IPS-15b (cell line): Measurements from ENCODE around the gene EML4.

ENCODE experiments used
- H3K27me3 ChIP-seq: one replicate; pipeline ENCODE4 v1.6.1; 2013; ENCODE audit warnings: low read length; ENCODE audit not compliant: control insufficient read depth, insufficient read depth
- H3K36me3 ChIP-seq: one replicate; pipeline ENCODE4 v1.6.1; 2013; ENCODE audit warnings: low read length; ENCODE audit not compliant: control insufficient read depth, insufficient read depth
- H3K4me1 ChIP-seq: one replicate; pipeline ENCODE4 v1.6.1; 2013; ENCODE audit warnings: mild to moderate bottlenecking, low read length; ENCODE audit not compliant: control insufficient read depth, insufficient read depth
- H3K4me3 ChIP-seq: one replicate; pipeline ENCODE4 v1.5.1; 2013; ENCODE audit warnings: low read depth, low read length
- H3K9ac ChIP-seq: one replicate; pipeline ENCODE4 v1.6.1; 2013; ENCODE audit warnings: low read depth, mild to moderate bottlenecking, low read length
- H3K9me3 ChIP-seq: one replicate; pipeline ENCODE4 v1.6.1; 2013; ENCODE audit warnings: mild to moderate bottlenecking, low read length; ENCODE audit not compliant: control insufficient read depth, insufficient read depth

The EML4 gene

DNA sequence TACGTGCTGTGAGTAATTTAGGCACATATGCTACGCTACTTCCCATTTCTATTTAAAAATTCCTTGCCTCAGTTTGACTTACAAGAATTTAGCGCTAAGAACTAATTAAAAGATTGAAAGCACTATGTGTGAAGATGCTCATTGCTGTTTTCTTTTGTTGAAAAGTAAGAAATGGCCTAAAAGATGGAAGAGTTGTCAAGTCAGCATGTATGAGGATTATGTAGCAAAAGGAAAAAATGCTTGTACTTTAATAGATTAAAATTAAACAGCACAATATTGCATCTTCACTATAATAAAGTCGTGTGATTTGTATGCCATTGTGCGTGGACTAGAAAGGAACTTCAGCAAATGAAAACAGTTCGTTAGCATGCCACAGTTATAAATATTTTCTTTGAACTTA lies 114.9 kb downstream of the EML4 start:
- no peaks in the 10 kb centered on the region for H3K4me1 ChIP-seq
- H3K4me3 ChIP-seq, result no peak overlapping the region
- no peak overlapping the region for H3K9ac ChIP-seq
- no peaks in the 10 kb centered on the region for H3K9me3 ChIP-seq
- H3K36me3 ChIP-seq, result no peaks in the 10 kb centered on the region
- no peaks in the 10 kb centered on the region for H3K27me3 ChIP-seq

DNA sequence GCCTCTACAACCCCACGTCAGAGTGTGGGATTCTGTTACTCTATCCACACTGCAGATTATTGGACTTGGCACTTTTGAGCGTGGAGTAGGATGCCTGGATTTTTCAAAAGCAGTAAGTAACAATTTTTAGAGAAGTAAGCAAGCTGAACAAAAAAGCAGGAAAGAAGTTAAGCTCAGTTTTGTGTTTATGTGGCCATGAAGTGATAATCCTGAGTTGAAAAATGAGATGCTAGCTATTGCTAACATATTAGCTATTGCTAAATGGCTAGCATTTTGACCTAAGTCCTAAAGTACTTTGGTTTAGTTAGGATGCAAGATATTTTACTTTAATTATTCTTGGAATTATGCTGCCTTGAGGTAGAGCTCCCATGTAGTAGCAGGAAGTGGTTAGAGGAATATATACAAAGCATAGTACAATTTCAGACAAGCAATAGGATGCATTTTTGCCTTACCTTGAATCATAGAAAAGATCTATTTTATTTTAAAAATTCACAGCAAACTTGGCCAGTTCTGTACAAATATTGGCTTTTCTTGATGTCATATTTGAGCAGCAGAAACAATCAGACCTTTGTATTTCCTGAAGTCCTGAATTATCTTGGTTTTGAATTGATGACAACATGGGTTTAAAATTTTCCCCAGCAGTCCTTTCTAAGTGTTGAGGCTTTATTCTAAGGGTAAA lies 117.3 kb downstream of the EML4 start:
- Histone ChIP-seq H3K27me3 (no peaks in the 10 kb centered on the region), H3K4me1 (no peaks in the 10 kb centered on the region), H3K36me3 (no peaks in the 10 kb centered on the region), H3K4me3 (no peak overlapping the region), H3K9me3 (no peaks in the 10 kb centered on the region), H3K9ac (no peak overlapping the region)

GRCh38 chr2:42288811-42289210 lies 119.7 kb downstream of the EML4 start:
- Histone ChIP-seq H3K27me3 (no peaks in the 10 kb centered on the region), H3K4me1 (no peaks in the 10 kb centered on the region), H3K9ac (no peak overlapping the region), H3K9me3 (no peaks in the 10 kb centered on the region), H3K4me3 (no peak overlapping the region), H3K36me3 (no peaks in the 10 kb centered on the region)

DNA sequence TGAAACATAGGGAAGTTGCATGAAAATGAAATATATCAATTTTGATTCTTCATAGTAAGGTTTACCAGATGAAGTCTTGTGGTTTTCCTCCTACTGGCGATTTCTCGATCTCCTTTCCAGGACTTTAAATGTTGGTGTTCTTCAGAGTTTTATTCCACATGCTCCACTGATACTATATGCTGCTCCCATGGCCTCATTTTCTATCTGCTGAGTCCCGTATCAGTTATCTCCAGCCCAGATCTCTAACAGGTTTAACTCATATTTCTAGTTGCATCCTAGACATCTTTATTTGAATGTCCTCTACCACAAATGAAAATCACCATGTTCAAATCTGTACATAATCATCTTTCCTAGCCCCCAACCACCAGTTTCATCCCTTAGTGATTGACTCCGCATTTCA lies 120.1 kb downstream of the EML4 start:
- Histone ChIP-seq H3K9ac (no peak overlapping the region), H3K9me3 (no peaks in the 10 kb centered on the region), H3K4me3 (no peak overlapping the region), H3K27me3 (no peaks in the 10 kb centered on the region), H3K36me3 (no peaks in the 10 kb centered on the region), H3K4me1 (no peaks in the 10 kb centered on the region)

- Histone ChIP-seq H3K4me3 (no peak overlapping the region), H3K9me3 (no peaks in the 10 kb centered on the region), H3K9ac (no peak overlapping the region), H3K4me1 (no peaks in the 10 kb centered on the region), H3K36me3 (no peaks in the 10 kb centered on the region), H3K27me3 (no peaks in the 10 kb centered on the region)
Observed at GRCh38 chr2:42290005-42290404, 120.9 kb downstream of the EML4 start.

DNA sequence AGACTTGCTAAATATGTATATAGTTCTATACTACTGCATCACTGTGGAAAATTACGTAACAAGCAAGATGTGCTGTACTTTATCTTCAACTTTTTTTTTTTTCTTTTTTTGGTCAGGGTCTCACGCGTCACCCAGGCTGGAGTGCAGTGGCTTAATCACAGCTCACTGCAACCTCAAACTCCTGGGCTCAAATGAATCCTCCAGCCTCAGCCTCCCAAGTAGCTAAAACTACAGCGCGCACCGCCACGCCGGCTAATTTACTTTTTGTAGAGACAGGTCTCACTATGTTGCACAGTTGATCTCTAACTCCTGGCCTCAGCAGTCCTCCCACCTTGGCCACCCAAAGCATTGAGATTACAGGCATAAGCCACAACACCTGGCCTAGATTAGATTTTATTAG lies 123.9 kb downstream of the EML4 start:
- H3K4me1 ChIP-seq, result no peaks in the 10 kb centered on the region
- H3K4me3 ChIP-seq, result no peak overlapping the region
- no peaks in the 10 kb centered on the region for H3K27me3 ChIP-seq
- no peaks in the 10 kb centered on the region for H3K36me3 ChIP-seq
- H3K9ac ChIP-seq, result no peak overlapping the region
- H3K9me3 ChIP-seq, result no peaks in the 10 kb centered on the region

DNA sequence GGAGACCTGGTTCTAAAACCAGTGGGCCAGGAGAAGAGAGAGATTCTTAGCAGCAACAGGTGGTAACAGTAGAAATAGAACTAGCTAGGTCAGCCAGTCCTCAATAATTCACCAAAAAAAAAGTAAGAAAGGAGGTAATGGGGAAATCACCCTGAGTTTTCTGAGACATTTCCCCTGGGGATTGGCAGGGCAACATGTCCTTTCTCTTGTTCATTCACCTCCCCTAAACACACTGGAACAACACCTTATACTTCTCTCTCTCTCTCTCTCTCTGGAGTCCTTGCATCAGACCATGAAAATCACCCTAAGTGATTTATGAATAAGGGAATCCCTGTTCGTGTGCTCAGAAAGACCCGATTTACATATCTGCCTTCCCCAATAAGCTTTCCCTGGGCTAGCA lies 127.1 kb downstream of the EML4 start:
- Histone ChIP-seq H3K9ac (no peak overlapping the region), H3K9me3 (no peaks in the 10 kb centered on the region), H3K27me3 (no peaks in the 10 kb centered on the region), H3K36me3 (no peaks in the 10 kb centered on the region), H3K4me3 (no peak overlapping the region), H3K4me1 (no peaks in the 10 kb centered on the region)

GRCh38 chr2:42297322-42297936 lies 128.3 kb downstream of the EML4 start:
- Histone ChIP-seq H3K4me1 (no peaks in the 10 kb centered on the region), H3K27me3 (no peaks in the 10 kb centered on the region), H3K4me3 (no peak overlapping the region), H3K9me3 (no peaks in the 10 kb centered on the region), H3K9ac (no peak overlapping the region), H3K36me3 (no peaks in the 10 kb centered on the region)

- H3K27me3 ChIP-seq, result no peaks in the 10 kb centered on the region
- H3K4me1 ChIP-seq, result no peaks in the 10 kb centered on the region
- peaks cover 3% of the 10 kb centered on the region for H3K36me3 ChIP-seq
- no peak overlapping the region for H3K9ac ChIP-seq
- H3K4me3 ChIP-seq, result no peak overlapping the region
- H3K9me3 ChIP-seq, result no peaks in the 10 kb centered on the region
Observed at GRCh38 chr2:42298132-42298531, 129.0 kb downstream of the EML4 start.

DNA sequence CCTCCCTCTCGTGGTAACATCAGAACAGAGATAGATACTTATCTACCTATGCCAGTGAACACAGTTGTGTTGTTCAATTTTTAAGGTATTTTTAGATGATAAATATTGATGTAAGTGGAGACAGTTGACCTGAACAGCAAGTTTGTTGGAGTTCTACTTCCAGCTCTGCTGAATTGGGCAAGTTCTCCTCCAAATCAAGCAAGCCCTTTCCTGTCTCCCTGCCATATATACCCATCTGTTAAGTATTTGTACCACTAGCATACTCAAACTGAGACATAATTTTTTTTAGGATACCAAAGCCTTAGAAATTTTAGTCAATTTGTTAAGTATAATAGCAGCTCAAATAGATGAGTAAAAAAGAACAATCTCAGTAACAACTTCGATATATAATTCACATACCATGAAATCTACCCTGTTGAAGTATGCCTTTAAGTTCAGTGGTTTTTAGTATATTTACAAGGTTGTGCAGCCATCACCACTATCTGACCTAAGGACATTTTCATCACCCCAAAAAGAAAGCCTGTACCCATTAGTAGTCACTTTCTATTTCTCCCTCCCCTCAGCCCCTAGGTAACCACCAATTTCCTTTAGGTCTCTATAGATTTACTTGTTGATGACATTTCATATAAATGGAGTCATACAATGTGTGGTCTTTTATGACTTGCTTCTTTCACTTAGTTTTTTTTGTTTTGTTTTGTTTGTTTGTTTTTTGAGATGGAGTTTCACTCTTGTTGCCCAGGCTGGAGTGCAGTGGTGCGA lies 130.0 kb downstream of the EML4 start:
- Histone ChIP-seq H3K4me1 (no peaks in the 10 kb centered on the region), H3K36me3 (peaks cover 5% of the 10 kb centered on the region), H3K9me3 (no peaks in the 10 kb centered on the region), H3K27me3 (no peaks in the 10 kb centered on the region), H3K9ac (no peak overlapping the region), H3K4me3 (no peak overlapping the region)

DNA sequence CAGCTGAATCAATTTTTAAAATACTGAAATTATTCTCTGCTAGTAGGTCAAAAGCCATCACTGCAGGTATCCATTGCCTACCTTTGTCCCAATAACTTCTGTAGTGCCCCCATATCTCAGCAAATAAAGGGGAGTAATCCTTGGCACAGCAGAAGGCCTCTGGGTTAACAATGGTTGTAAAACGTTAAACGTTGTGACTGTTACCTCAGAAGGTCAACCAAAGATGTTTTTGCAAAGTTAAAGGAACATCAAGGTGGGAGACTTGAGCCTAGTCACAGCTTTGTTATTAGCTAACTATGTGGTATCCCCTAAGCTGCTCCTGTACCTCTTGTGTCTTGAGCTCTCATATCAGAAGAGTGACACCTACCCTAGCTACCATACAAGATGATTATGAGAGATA lies 131.4 kb downstream of the EML4 start:
- H3K4me3 ChIP-seq, result no peak overlapping the region
- no peaks in the 10 kb centered on the region for H3K9me3 ChIP-seq
- H3K4me1 ChIP-seq, result no peaks in the 10 kb centered on the region
- H3K36me3 ChIP-seq, result peaks cover 5% of the 10 kb centered on the region
- H3K9ac ChIP-seq, result no peak overlapping the region
- no peaks in the 10 kb centered on the region for H3K27me3 ChIP-seq

GRCh38 chr2:42303252-42303651 lies 134.1 kb downstream of the EML4 start:
- Histone ChIP-seq H3K4me3 (no peak overlapping the region), H3K9ac (no peak overlapping the region), H3K27me3 (no peaks in the 10 kb centered on the region), H3K36me3 (peaks cover 5% of the 10 kb centered on the region), H3K4me1 (no peaks in the 10 kb centered on the region), H3K9me3 (no peaks in the 10 kb centered on the region)
